Head of caudate nucleus (tissue), 42 donors: ENCODE results near the gene MAP2K6.

ENCODE experiments used
- DNase-seq, 42 donors: peaks; one replicate each; pipeline versions ENCODE4 v3.0.0 to v3.0.0-alpha.2; 2020 to 2021; ENCODE audit warnings: mixed read lengths in 7 of 42
- intact Hi-C: fragments of 100-400 bp; cut with DNase I; formaldehyde crosslinking; loops from one replicate; pipeline ENCODE4 v1.15.0; 2022

Gene MAP2K6

DNA sequence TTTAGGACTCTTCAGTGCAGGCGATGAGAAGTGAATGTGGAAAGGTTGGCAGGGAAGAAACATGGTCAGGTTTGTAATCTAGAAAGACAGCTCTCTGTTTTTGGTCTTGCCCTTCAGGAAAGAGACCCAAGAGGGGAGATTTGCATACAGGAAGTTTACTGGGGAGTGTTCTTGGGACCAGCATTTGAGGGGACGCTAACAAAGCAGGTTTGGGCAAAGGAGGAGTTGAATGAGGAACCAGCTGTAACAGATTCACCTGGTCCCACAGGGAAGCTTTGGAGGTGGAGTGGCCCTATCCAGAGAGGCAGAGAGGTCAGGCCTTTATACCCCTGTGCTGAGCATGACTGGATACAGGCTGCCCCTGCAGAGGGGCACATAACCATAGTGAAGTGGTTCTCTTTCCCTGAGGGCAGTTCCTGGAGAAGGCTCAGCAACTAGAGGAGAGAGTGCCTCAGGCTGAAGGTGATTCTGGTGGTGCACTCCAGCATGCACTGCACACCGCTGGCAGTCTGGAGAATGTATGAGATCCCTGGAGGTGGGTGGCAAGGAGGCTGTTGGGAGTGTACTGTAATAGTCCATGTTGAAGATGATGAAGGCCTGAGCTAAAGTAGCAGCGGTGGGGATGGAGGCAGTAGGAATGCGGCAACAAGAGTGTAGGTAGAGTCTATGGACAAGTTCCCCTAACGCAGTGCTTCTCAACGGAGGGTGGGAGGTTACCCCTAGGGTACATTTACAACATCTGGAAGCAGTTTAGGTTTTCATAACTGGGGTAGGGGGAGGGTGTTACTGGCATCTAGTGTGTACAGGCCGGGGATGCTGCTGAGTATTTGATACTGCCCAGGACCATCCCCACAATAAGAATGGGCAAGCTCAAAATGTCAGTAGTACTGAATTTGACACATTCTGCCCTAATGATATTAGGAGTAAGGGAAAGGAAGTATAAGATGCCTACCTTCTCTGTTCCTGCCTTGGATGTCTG is 37.2 kb downstream of the MAP2K6 start:
- intact Hi-C loops = no loop called here
- DNase-seq = no peak

DNA sequence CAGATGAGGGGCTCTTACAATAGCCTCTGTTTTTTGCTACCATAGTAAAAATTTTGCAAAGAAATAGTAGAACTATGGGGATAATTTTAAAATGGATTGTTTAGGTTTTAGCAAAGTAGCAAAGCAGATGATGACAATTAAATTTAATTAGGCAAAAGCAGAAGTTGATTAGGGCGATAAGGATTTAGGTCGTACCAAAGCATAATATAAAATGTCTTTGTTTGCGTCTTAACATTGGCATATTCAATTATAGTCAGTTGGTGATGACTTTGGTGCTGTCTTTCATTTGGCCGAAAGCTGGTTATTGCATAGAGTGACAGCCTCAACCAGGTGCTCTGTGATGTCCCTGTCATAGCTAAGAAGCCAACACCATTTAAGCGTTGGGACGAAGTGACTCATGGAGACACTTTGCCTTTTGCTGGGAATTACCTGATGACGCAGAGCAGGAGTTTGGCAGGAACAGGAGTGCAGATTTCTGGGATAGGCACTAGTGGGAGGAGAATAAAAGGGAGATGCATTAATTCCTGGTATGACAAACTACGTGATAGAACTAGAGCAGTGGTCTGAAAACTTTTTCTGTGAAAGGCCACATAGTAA is 38.3 kb downstream of the MAP2K6 start:
- DNase-seq = peak in 18 of 42 donors; percentile 19 to 71 (median 37)
- intact Hi-C loops = no loop called here

DNA sequence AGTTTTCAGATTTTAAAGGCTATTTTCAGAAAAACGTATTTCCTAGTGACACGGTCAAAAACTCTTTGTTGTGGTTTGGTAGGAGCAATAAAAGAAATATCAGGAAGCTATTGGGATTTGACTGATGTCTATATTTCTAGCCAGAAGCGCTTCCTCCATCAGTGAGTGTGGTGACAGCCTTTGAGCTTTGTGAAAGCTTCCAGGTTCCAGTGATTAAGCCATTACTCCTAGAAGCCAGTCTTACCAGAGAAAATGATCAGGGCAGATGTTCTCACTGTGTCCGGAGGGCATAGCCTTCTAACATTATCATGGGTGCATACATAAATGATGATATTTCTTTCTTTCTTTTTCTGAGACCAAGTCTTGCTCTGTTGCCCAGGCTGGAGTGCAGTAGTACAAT is 39.6 kb downstream of the MAP2K6 start:
- intact Hi-C loops = no loop called here
- DNase-seq = no peak

DNA sequence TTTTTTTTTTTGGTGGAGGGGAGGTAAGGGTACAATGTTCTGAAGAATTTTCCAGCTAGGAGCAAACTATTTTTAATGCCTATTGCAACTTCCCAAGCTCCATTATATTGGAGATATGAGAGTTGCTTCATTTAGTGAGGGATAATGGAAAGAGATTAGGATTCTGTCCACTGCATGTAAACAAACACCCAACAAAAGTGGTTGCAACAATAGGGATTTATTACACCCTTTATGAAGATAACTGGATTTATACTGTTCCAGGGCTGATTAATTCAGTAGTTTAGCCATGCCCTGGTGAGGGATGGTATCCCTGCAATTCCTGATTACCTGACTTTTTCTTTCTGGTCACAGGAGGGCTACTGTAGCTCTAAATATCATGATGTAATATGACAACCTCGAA is 40.5 kb downstream of the MAP2K6 start:
- intact Hi-C loops = no loop called here
- DNase-seq = no peak

DNA sequence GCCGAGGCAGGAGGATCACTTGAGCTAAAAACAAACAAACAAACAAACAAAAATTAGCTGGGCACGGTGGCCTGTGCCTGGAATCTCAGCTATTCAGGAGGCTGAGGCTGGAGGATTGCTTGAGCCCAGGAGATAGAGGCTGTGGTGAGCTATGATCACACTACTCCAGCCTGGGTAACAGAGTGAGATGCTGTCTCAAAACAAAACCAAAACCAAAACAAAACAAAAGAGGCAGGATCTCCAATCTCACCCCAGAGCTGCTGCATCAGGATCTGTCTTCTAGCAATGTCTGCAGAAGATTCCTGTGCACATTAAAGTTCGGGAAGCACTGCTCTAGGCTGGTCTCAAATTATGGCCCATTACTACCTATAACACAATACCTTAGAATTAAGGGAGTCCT is 43.1 kb downstream of the MAP2K6 start:
- no peak for DNase-seq
- intact Hi-C loops = no loop called here

DNA sequence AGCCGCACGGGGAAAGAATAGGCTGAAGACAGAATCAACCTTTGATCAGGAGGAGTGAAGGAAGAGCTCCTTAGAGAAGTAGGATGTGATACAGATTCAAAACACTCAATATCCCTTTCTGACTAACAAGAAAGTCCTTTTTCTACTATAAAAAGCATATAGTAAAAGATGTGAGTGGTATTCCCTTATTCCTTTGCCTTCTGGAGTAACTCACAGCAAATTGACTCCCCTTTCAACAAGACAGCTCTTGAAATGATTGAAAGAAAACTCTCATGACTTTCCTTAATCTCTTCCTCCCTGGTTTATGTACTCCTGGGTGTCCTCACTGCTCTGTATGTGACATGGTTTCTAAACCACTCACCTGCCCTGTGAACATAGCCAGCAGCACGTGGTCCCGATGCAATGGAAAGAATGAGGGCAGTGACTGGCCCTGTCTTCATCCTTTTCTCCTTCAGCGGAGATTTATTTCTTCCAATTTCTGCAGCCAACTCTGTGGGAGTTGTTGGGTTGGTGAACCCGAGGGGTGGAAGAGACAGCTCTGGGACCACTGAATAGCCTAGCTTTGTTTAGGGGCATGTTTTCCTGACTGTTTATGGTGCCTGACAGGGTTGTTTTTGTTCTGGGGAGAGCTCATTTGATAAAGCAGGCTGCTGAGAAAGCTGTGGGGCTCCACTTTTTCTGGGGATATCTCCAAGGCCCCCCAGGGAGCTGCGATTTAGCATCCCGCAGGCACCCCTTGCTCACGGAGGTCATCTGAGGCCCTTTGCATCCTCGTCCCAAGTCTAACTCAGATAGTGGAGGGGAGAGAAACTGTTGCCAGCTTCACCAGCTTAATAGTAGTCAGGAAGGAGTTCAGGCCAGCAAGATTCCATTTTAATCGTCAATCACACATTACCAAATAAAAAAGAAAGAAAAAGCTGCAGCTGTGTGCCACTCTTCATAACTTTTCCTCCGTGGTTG is 46.7 kb downstream of the MAP2K6 start:
- peak in 5 of 42 donors; percentile 5 to 21 (median 11) for DNase-seq
- intact Hi-C loops = no loop called here

DNA sequence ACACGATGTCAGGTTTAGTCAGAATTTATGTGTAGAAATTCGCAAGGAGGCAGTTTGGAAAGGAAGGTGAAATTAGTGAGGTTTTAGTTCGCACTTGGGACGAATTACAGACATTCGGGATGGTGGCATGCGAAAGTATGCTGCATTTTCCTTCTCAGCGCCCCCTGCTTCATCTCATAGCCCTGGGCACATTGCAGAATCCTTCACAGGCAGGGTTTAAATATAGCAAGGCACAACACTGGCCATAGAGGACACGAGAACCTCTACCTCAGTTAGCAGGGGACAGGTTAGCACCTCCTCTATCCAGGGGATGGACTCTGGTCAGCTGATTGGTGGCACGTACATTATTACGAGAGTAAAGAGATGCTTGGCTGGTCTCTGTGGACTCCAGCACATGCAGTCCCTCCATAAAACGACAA is 47.5 kb downstream of the MAP2K6 start:
- DNase-seq = peak in 5 of 42 donors; percentile 6 to 45 (median 11)

DNA sequence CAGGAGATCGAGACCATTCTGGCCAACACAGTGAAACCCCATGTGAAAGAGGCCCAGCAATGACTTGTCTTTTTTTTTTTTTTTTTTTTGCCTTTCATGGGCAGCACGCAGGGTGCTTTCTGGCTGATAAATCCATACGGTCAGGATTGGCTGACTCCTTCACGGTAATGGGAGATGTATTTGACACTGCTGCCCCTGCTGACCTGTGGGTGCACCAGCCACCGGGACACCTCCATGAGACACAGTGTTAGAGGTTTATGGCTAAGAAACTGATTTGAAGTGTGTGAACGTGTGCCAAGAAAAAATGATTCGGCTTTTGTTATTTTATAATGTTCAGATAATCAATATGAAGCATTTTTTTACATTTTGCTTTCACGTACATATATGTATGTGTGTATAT is 48.4 kb downstream of the MAP2K6 start:
- no peak for DNase-seq
- intact Hi-C loops = no loop called here

More for the DNA sequence above, 47.5 kb downstream of the MAP2K6 start:
- intact Hi-C loops = no loop called here

DNA sequence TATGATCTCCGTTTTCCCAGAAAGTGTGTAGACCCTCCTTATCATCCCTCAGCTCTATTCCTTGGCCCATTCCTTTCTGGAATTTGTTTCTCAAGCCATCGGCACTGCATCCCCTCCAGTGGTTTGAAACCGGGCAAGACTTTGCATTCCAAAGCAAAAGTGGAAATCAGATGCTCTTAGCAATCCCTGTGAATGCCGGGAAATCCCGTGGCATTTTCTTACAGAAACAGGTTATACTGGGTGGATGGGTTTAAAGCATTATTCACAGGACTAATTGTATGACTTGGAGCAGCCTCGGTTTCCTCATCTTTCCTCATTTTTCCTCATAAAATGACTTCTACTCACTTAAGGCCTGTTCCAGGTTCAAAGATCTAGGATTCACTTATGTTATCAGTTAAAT is 52.0 kb downstream of the MAP2K6 start:
- DNase-seq = no peak
- intact Hi-C loops = no loop called here

DNA sequence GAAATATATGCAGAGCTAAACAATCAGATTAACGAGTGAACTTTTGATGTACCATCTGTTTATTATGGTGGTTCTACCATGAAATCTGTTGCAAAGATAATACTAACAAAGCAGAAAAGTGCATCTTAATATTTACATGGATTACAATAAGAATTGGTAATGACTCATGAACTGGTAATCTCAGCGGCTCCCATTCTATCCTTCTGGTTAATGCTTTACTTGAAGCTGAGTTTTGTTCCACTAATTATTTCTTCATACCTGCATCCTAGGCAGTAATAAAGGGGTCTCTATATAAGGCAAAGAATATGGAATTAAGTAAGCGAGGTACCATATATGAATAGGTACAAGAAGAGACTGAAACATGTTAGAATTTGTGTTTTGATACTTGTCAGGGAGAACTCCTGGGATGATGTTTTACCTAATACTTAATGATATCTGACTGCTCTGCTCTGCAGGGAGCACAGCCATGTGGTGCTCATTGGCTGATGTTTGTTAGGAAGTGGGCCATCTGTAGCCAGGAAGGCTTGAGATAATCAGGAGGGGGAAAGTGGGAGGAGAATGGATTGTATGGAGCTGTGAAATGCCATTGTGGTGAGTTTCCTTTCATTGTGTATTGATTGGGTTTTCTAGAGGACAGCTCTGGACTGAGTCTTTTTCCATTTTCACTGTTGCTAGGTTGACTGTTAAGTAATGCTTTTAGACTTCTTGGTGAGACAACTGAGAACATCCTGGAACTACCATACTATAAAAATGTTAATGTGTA is 52.6 kb downstream of the MAP2K6 start:
- intact Hi-C loops = no loop called here

DNA sequence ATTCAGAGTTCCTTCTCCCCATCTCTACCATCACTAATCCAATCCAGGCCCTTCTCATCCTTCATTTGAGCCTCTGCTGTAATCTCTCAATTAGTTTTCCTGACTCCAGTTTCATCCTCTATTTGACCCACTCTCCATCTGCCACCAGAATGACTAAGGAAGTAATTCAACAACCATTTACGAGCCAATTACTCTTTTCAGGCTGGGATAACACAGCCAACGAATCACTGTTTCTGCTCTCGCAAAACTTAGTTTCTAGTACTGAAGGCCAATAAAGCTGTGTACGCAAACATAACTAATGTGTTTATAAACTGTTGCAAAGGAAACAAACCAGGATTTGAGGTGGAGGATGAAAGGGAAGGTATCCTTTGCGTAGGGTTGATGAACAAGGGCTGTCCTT is 53.7 kb downstream of the MAP2K6 start:
- intact Hi-C loops = no loop called here
- DNase-seq = no peak

More for the DNA sequence above, 52.6 kb downstream of the MAP2K6 start:
- DNase-seq = no peak

DNA sequence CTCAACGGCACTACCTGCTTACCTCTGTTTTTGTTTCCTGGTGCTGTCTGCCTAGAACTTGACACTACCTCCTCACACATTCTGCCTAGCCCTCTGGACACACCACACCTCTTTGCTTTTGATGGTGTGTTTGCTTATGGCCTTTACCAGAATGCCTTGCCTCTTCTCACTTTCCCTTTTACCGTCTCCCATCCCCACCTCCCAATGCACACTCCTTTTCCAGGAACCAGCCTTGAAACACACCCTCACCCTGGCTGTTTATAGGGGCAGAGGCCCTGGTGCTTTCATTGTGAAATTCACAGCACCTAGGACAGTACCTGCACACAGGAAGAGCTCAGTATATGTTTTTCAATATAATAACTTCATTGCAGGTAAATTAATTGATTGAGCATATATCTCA is 56.2 kb downstream of the MAP2K6 start:
- DNase-seq = no peak
- intact Hi-C loops = no loop called here

DNA sequence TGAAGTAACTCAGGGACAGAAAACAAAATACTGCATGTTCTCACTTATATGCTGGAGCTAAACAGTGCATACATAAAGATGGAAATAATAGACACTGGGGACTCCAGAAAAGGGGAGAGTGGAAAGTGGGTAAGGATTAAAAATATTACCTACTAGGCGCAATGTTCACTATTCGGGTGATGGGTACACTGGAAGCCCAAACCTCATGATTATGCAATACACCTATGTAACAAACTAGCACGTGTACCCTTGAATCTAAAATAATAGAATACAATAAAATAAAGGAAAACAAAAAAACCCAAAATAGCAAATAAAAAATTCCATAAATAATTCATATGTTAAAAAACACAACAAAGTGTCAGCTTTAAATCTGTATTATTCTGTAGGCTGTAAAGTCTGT is 56.9 kb downstream of the MAP2K6 start:
- intact Hi-C loops = no loop called here
- DNase-seq = no peak

DNA sequence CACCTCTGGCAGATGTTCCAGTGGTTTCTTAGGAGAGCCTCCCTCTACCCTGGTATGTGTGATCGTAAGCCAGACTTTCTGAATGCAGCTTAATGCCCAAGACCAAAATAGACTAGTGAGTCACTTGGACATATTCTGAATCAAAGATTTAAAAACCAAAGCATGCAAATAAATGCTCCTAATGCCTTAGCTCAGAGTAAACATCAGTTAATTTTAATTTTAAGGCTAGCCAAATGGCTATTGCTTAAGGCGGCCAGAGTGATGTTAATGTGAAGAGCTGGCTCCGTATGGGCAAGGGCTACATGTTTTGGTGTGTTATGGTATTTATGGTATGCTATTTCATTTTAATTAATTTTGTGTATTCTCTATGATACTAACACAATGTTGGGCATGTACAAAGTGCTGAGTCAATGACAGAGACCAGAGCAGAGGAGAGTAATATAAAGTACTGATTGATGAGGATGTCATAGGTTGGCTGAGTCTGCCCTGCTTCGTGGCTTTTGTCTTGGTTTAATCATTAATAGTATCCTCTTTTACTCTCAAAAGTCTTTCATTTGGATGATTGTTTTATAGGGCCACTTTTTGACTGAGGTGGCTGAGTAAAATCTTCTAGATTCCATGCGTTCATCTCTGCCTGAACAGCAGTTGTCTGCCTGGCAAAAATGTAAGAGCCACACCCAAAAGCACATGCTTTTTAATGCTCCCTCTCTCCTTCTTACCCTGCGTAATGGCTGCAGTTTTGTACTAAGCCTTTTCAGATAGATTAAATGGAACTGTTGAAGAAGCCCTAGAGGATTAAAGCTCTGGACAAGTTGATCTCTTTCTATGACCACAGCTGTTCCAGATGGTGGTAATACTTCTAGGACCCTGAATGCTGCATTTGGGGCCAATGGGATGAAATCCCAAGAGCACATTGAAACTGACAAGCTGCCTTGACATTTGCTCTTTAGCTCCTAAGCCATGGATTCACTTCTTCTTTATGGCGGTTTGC is 59.6 kb downstream of the MAP2K6 start:
- intact Hi-C loops = no loop called here
- DNase-seq = no peak

DNA sequence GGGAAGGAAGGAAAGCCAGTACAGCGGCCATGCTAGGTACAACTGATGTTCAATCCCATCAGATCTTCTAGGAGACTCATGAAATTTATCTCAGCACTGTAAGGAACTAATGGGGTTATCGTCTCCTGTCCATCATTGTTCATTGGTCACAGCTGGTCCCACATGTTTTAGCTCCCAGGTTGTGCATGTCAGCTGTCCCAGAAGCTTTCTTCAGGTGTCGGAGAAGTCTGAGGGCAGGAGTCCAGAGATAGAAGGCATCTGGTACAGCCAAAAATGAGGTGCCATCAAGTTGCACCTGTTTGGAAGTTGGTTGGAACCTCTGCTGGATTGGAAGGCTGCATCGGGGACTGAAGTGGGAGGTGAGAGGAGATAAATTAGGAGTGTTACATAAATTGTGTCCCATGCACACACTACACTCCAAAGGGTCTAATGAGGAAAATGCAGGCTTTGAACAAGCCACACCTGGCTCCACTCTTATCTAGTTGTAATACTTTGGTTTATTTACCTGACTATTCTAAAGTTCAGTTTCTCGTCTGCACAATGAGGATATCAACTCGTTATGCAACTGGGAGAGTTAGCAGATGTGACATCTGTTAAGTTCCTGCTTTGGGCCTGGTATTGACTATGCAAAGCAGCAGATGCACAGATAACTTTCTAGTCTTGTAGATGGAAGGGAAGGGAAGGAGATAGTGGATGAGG is 62.9 kb downstream of the MAP2K6 start:
- intact Hi-C loops = no loop called here
- no peak for DNase-seq

DNA sequence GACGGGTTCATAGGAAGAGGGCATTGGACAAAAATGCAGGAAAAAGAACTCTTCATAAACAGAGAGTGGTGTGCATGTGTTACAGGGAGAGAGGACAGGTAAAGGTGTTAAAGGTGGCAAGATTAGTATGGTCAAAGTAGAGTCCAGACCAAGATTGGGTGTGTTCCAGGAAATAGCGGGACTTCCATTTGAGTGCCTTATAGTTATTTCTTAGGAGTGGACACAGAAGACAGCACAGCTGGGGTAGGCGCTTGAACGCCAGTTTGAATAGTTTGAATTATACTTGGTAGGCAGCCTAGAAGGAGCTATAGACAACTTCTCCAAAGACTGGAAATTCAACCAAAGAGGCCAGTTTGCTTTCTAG is 63.4 kb downstream of the MAP2K6 start:
- intact Hi-C loops = no loop called here
- DNase-seq = no peak

DNA sequence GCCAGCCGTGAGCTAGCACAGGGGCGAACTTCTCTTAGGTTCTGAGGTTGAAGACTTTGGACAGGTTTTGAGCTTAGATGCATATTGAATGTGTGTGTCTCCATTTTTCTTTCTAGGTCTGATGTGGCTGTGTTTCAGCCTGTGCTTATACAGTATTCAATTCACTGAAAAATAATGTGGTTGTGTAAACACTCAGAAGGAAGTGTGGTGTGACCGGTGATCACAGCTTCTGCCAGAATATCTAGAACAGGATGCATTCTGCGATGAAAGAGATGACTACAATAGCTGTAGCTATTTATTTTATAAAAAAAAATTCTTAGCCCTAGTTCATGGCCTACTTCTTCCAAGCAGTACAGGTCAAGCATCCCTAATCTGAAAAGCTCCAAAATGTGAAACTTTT is 64.4 kb downstream of the MAP2K6 start:
- intact Hi-C loops = no loop called here
- DNase-seq = no peak
